ENCODE results near the gene FBXW4. TPM values are rescaled to one million over a fixed set of nuclear protein-coding genes. Genes with fewer than 3 reads are reported as not detected.

The FBXW4 gene
- total and polyA plus RNA-seq, 4 donors: 28.0 to 65.6 (median 54.5) TPM

DNA sequence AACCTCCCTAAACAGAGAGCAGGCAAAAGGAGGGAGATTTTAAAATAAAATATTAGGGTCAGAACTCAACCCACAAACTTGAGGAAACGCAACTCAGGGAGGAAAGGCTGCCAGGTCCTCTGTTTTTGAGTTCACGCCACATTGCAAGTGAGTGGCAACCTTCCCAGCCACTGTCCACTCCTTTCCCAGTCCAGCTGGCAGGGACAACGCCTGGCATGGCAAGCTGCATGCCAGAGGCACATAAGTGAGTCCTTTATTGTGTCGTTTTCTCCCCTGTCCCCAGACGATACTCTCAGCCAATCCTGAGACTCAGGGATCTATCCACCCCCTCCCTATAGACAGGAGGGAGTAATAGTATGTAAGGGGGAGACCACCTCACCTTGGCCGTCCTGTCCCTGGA, 22.4 kb downstream of the FBXW4 start:
- Histone ChIP-seq H3K4me1 (ENCODE audit: control insufficient read depth in 5 of 5, insufficient read depth in 5 of 5, low read length in 5 of 5) (peaks cover 0 to 9% (median 0%) of the 10 kb centered on the region in 5 donors), H3K27me3 (ENCODE audit: control insufficient read depth in 3 of 3, insufficient read depth in 3 of 3, low read length in 2 of 3) (no peaks in the 10 kb centered on the region), H3K4me3 (no peak overlapping the region), H3K9ac (ENCODE audit: insufficient read depth in 1 of 2, low read length in 2 of 2) (no peak overlapping the region), H3K36me3 (ENCODE audit: control insufficient read depth in 4 of 4, insufficient read depth in 4 of 4, low read length in 4 of 4) (peaks cover 9 to 40% (median 32%) of the 10 kb centered on the region in 4 donors), H3K9me3 (ENCODE audit: control insufficient read depth in 4 of 4, insufficient read depth in 3 of 4, low read length in 3 of 4) (peaks cover 0 to 3% (median 0%) of the 10 kb centered on the region in 4 donors), H3K27ac (ENCODE audit: low read depth in 1 of 2, low read length in 1 of 2) (no peak overlapping the region)
- TF ChIP-seq, protein P1, sequence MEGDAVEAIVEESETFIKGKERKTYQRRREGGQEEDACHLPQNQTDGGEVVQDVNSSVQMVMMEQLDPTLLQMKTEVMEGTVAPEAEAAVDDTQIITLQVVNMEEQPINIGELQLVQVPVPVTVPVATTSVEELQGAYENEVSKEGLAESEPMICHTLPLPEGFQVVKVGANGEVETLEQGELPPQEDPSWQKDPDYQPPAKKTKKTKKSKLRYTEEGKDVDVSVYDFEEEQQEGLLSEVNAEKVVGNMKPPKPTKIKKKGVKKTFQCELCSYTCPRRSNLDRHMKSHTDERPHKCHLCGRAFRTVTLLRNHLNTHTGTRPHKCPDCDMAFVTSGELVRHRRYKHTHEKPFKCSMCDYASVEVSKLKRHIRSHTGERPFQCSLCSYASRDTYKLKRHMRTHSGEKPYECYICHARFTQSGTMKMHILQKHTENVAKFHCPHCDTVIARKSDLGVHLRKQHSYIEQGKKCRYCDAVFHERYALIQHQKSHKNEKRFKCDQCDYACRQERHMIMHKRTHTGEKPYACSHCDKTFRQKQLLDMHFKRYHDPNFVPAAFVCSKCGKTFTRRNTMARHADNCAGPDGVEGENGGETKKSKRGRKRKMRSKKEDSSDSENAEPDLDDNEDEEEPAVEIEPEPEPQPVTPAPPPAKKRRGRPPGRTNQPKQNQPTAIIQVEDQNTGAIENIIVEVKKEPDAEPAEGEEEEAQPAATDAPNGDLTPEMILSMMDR (IDR thresholded peaks at IDR 0.05; ENCODE audit: control extremely low read depth, extremely low read depth): no peak
- WGBS, 2 donors: 76 to 90% methylated on average over 6 of the region's 6 CpGs
- no peak for DNase-seq
- ATAC-seq (ENCODE audit: insufficient read depth, low FRiP score): no peak

DNA sequence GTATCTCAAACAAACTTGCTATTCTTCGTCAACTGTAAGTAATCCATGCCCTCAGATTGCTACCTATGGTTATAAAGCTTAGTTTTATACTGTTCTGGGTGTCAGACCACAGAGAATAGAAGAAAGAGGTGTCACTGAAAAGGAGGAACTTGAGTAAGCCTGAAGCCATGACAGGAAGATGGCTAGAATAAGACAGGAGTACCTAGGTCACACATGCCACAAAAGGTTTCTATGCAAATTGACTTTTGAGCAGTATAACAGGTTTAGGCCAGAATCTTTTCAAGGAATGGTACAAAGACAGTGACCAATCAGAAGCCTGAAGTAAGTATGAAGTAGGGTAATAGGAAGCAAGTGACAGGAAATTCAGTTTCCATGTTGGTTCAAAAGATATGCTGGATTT, 23.5 kb downstream of the FBXW4 start:
- Histone ChIP-seq H3K9ac (ENCODE audit: insufficient read depth in 1 of 2, low read length in 2 of 2) (no peak overlapping the region), H3K27me3 (ENCODE audit: control insufficient read depth in 3 of 3, insufficient read depth in 3 of 3, low read length in 2 of 3) (no peaks in the 10 kb centered on the region), H3K4me1 (ENCODE audit: control insufficient read depth in 5 of 5, insufficient read depth in 5 of 5, low read length in 5 of 5) (peaks cover 0 to 9% (median 0%) of the 10 kb centered on the region in 5 donors), H3K9me3 (ENCODE audit: control insufficient read depth in 4 of 4, insufficient read depth in 3 of 4, low read length in 3 of 4) (peaks cover 0 to 1% (median 0%) of the 10 kb centered on the region in 4 donors), H3K4me3 (no peak overlapping the region), H3K36me3 (ENCODE audit: control insufficient read depth in 4 of 4, insufficient read depth in 4 of 4, low read length in 4 of 4) (peaks cover 9 to 38% (median 29%) of the 10 kb centered on the region in 4 donors), H3K27ac (ENCODE audit: low read depth in 1 of 2, low read length in 1 of 2) (no peak overlapping the region)
- DNase-seq: no peak
- 95 to 100% methylated on average over 1 of the region's 1 CpG for WGBS, 2 donors
- TF ChIP-seq, protein P1 (IDR thresholded peaks at IDR 0.05; ENCODE audit: control extremely low read depth, extremely low read depth): no peak
- ATAC-seq (ENCODE audit: insufficient read depth, low FRiP score): no peak

DNA sequence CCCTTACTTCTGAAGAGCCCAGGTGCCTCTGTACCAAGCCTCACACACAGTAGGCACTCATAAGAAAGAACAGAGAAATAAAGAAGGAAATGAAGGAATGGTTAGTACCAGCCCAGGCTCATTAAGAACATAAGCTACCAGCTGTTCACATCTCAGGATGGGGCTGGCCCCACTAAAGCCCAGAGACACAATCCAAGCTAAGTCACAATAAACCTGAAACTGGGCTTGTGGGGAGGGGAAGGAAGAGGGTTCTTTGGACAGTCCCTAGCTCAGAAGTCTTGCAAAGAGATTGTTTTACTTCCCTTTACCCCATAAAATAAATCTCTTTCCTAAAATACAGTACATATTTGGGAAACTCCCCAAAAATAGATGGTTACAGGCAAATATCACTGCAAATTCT, 24.3 kb downstream of the FBXW4 start:
- H3K9me3 ChIP-seq (ENCODE audit: control insufficient read depth in 4 of 4, insufficient read depth in 3 of 4, low read length in 3 of 4): no peaks in the 10 kb centered on the region
- H3K27ac ChIP-seq (ENCODE audit: low read depth in 1 of 2, low read length in 1 of 2): no peak overlapping the region
- TF ChIP-seq, protein P1 (IDR thresholded peaks at IDR 0.05; ENCODE audit: control extremely low read depth, extremely low read depth): no peak
- DNase-seq (no peak), ATAC-seq (ENCODE audit: insufficient read depth, low FRiP score) (no peak)
- H3K4me3 ChIP-seq: no peak overlapping the region
- H3K27me3 ChIP-seq (ENCODE audit: control insufficient read depth in 3 of 3, insufficient read depth in 3 of 3, low read length in 2 of 3): no peaks in the 10 kb centered on the region
- H3K9ac ChIP-seq (ENCODE audit: insufficient read depth in 1 of 2, low read length in 2 of 2): no peak overlapping the region
- H3K36me3 ChIP-seq (ENCODE audit: control insufficient read depth in 4 of 4, insufficient read depth in 4 of 4, low read length in 4 of 4): peaks cover 15 to 37% (median 30%) of the 10 kb centered on the region in 4 donors
- peaks cover 0 to 9% (median 0%) of the 10 kb centered on the region in 5 donors for H3K4me1 ChIP-seq (ENCODE audit: control insufficient read depth in 5 of 5, insufficient read depth in 5 of 5, low read length in 5 of 5)

DNA sequence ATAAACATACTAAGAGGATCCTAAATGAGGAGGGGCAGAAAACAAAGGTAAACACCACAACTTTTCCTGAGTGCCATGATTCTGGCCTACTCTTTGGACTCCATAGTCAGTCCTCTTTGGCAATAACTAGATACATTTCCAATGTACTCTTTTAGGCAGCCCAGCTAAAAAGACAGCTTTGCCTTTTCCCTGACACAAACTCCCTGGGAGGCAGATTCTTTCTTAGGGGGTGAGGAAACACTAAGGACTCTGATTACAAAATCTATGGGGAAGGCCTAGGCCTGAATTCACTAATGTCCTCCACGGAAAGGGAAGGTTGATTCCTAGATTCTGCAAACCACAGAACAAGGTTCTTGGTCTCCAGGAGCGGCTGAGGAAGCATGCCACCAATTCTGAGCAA, 25.8 kb downstream of the FBXW4 start:
- Histone ChIP-seq H3K27ac (ENCODE audit: low read depth in 1 of 2, low read length in 1 of 2) (no peak overlapping the region), H3K36me3 (ENCODE audit: control insufficient read depth in 4 of 4, insufficient read depth in 4 of 4, low read length in 4 of 4) (peaks cover 6 to 39% (median 30%) of the 10 kb centered on the region in 4 donors), H3K4me3 (no peak overlapping the region), H3K27me3 (ENCODE audit: control insufficient read depth in 3 of 3, insufficient read depth in 3 of 3, low read length in 2 of 3) (no peaks in the 10 kb centered on the region), H3K9me3 (ENCODE audit: control insufficient read depth in 4 of 4, insufficient read depth in 3 of 4, low read length in 3 of 4) (no peaks in the 10 kb centered on the region), H3K4me1 (ENCODE audit: control insufficient read depth in 5 of 5, insufficient read depth in 5 of 5, low read length in 5 of 5) (peaks cover 0 to 9% (median 0%) of the 10 kb centered on the region in 5 donors), H3K9ac (ENCODE audit: insufficient read depth in 1 of 2, low read length in 2 of 2) (no peak overlapping the region)
- DNase-seq: no peak
- ATAC-seq (ENCODE audit: insufficient read depth, low FRiP score): no peak
- 94 to 96% methylated on average over 2 of the region's 2 CpGs for WGBS, 2 donors
- TF ChIP-seq, protein P1 (IDR thresholded peaks at IDR 0.05; ENCODE audit: control extremely low read depth, extremely low read depth): no peak

Data from lung (tissue), 12 donors.